ENCODE results near the gene PTCH2. TPM values are rescaled to one million over a fixed set of nuclear protein-coding genes. Genes with fewer than 3 reads are reported as not detected.
A peak's percentile ranks its signal among the peaks of the same experiment; 100 is the strongest.
"Not testable (repeated sequence)": the region's sequence is repeated elsewhere in the genome, so short reads cannot be mapped to it uniquely, and the experiment has no call there.

The PTCH2 gene
- total RNA-seq, 1 donor from 2014 or later, result 0.43 TPM

GRCh38 chr1:44808063-44808937 is 34.8 kb downstream of the PTCH2 start, which contains the start of gene BTBD19:
BTBD19 (plus strand) TSS chr1:44808523; CDS start chr1:44808821, 298 bp downstream.
- intact Hi-C loops (cut with DNase I), result loop anchor here (10.0 kb wide), 1 partner anchor 777 kb away; the partner anchor contains the start of gene NASP
- ATAC-seq, result peak; percentile 64
- DNase-seq (ENCODE audit: missing footprints), result peak; percentile 92

GRCh38 chr1:44807364-44808062 is 35.5 kb downstream of the PTCH2 start:
- ATAC-seq, result peak; percentile 89
- DNase-seq (ENCODE audit: missing footprints), result peak; percentile 99
- intact Hi-C loops (cut with DNase I), result loop anchor here (10.0 kb wide), 1 partner anchor 777 kb away; the partner anchor contains the start of gene NASP

GRCh38 chr1:44806704-44807363 is 36.2 kb downstream of the PTCH2 start, which contains the start of gene DYNLT4:
DYNLT4 (minus strand) TSS chr1:44807351; CDS start chr1:44806668, 683 bp downstream.
- intact Hi-C loops (cut with DNase I), result loop anchor here (10.0 kb wide), 1 partner anchor 778 kb away; the partner anchor contains the start of gene NASP
- no peak for DNase-seq (ENCODE audit: missing footprints)
- no peak for ATAC-seq

GRCh38 chr1:44806025-44806703 is 36.9 kb downstream of the PTCH2 start:
- ATAC-seq (no peak), DNase-seq (ENCODE audit: missing footprints) (peak; percentile 61)
- intact Hi-C loops (cut with DNase I), result loop anchor here (10.0 kb wide), 1 partner anchor 779 kb away; the partner anchor contains the start of gene NASP

- intact Hi-C loops (cut with DNase I), result loop anchor here (10.0 kb wide), 1 partner anchor 779 kb away; the partner anchor contains the start of gene NASP
Observed at GRCh38 chr1:44805311-44806024, 37.6 kb downstream of the PTCH2 start.

GRCh38 chr1:44803312-44804095 is 39.5 kb downstream of the PTCH2 start:
- intact Hi-C loops (cut with DNase I), result loop anchor here (10.0 kb wide), 1 partner anchor 781 kb away; the partner anchor contains the start of gene NASP
- DNase-seq (ENCODE audit: missing footprints) (peak; percentile 33), ATAC-seq (no peak)

More at GRCh38 chr1:44805311-44806024, 37.6 kb downstream of the PTCH2 start:
- peak; percentile 46 for DNase-seq (ENCODE audit: missing footprints)
- no peak for ATAC-seq

- intact Hi-C loops (cut with DNase I), result loop anchor here (10.0 kb wide), 1 partner anchor 782 kb away; the partner anchor contains the start of gene NASP
- ATAC-seq, result no peak
- no peak for DNase-seq (ENCODE audit: missing footprints)
Observed at GRCh38 chr1:44803062-44803311, 40.1 kb downstream of the PTCH2 start.

- DNase-seq (ENCODE audit: missing footprints) (peak; percentile 69), ATAC-seq (no peak)
- intact Hi-C loops (cut with DNase I), result loop anchor here (10.0 kb wide), 1 partner anchor 782 kb away; the partner anchor contains the start of gene NASP
Observed at GRCh38 chr1:44802306-44803061, 40.6 kb downstream of the PTCH2 start.

- no peak for ATAC-seq
- intact Hi-C loops (cut with DNase I), result loop anchor here (2.0 to 10.0 kb wide), 2 partner anchors 17 to 783 kb away; partner anchors contain the start of gene NASP
- DNase-seq (ENCODE audit: missing footprints), result peak; percentile 72
Observed at GRCh38 chr1:44801491-44802305, 41.4 kb downstream of the PTCH2 start.

- intact Hi-C loops (cut with DNase I), result loop anchor here (2.0 to 10.0 kb wide), 2 partner anchors 19 to 785 kb away; partner anchors contain the start of gene NASP
- ATAC-seq (peak; percentile 96), DNase-seq (ENCODE audit: missing footprints) (peak; percentile 99)
Observed at GRCh38 chr1:44799770-44800584, 43.1 kb downstream of the PTCH2 start, which contains the start of gene PLK3. PLK3 (plus strand) TSS chr1:44800377; CDS start chr1:44800464, 87 bp downstream.

- ATAC-seq (no peak), DNase-seq (ENCODE audit: missing footprints) (peak; percentile 64)
- intact Hi-C loops (cut with DNase I), result no loop called here
Observed at GRCh38 chr1:44798481-44799365, 44.3 kb downstream of the PTCH2 start.

- DNase-seq (ENCODE audit: missing footprints), result peak; percentile 28
- intact Hi-C loops (cut with DNase I); ATAC-seq: not testable (repeated sequence)
Observed at GRCh38 chr1:44797886-44798285, 45.2 kb downstream of the PTCH2 start.
